GM12878 (cell line): ENCODE measurements around the gene TRAK2. TPM values are rescaled to one million over a fixed set of nuclear protein-coding genes. Genes with fewer than 3 reads are reported as not detected.

Source experiments
- ATAC-seq: fragments of 200-7000 bp; cut with Tn5 transposase; 3 replicates; pipeline ENCODE4 v1.9.1; 2020; ENCODE audit warnings: mild to moderate bottlenecking, moderate library complexity
- BruUV-seq: library from RNA; stranded (reverse); fragments of 400-500 nt; replicated peaks from 2 replicates; lab custom pipeline; 2021; lab: Mats Ljungman, UMichigan
- CTCF ChIA-PET: fragments of 300-600 bp; sonication (Branson Sonifier 250); formaldehyde crosslinking; extraction: SDS; loops from one replicate; lab custom pipeline; 2021; ENCODE audit warnings: inconsistent platforms; lab: Yijun Ruan, JAX
- POLR2A ChIA-PET: fragments of 350-600 bp; formaldehyde crosslinking; extraction: SDS; loops from one replicate; lab custom pipeline; 2021; ENCODE audit warnings: inconsistent platforms; lab: Charles Lee
- RAD21 ChIA-PET: fragments of 300-600 bp; sonication (Branson Sonifier 250); formaldehyde crosslinking; loops from one replicate; lab custom pipeline; 2023; ENCODE audit warnings: antibody characterized with exemption; ENCODE audit not compliant: unreplicated experiment; lab: Charles Lee
- SMC1A ChIA-PET: fragments of 300-600 bp; sonication (Branson Sonifier 250); formaldehyde crosslinking; loops from one replicate; lab custom pipeline; 2023; ENCODE audit not compliant: unreplicated experiment, uncharacterized antibody; lab: Charles Lee
- DNase-seq: peaks from one replicate; pipeline ENCODE4 v3.0.0-alpha.2; 2011; ENCODE audit warnings: low read depth, low spot score
- FAIRE-seq: peaks from 3 replicates; lab custom pipeline; 2011; peaks lifted over from hg19 to GRCh38; lab: Jason Lieb, UNC
- H2AFZ ChIP-seq: 2 replicates; pipeline ENCODE4 v1.6.0; 2011; ENCODE audit warnings: low read depth, low read length, control low read depth; ENCODE audit not compliant: control insufficient read depth
- H3K27ac ChIP-seq: 2 replicates; pipeline ENCODE4 v1.5.1; 2011; ENCODE audit warnings: control low read depth; ENCODE audit not compliant: control insufficient read depth, insufficient read depth
- H3K27me3 ChIP-seq, 2 experiments: replicated peaks in 1 of 2; 2 replicates each; pipeline versions ENCODE4 v1.6.0 to v1.6.1; 2011; ENCODE audit warnings: low read length in 1 of 2; ENCODE audit not compliant: control insufficient read depth in 2 of 2, insufficient read depth in 2 of 2
- H3K36me3 ChIP-seq, 2 experiments: 2 replicates each; pipeline ENCODE4 v1.5.1; 2011; ENCODE audit warnings: low read length in 1 of 2; ENCODE audit not compliant: control insufficient read depth in 2 of 2, insufficient read depth in 2 of 2
- H3K4me1 ChIP-seq: 2 replicates; pipeline ENCODE4 v1.6.1; 2011; ENCODE audit warnings: mild to moderate bottlenecking, low read length, moderate library complexity, mixed read lengths; ENCODE audit not compliant: control insufficient read depth, insufficient read depth
- H3K4me2 ChIP-seq: 2 replicates; pipeline ENCODE4 v1.6.0; 2011; ENCODE audit warnings: control low read depth; ENCODE audit not compliant: control insufficient read depth, insufficient read depth
- H3K4me3 ChIP-seq: fragments of 200-600 bp; sonication (generic); 2 replicates; pipeline ENCODE4 v1.5.1; 2016
- H3K79me2 ChIP-seq: 2 replicates; pipeline ENCODE4 v1.6.0; 2011; ENCODE audit warnings: low read length; ENCODE audit not compliant: control insufficient read depth, insufficient read depth
- H3K9ac ChIP-seq: 2 replicates; pipeline ENCODE4 v1.8.0; 2011; ENCODE audit warnings: low read length, control low read depth, mixed read lengths; ENCODE audit not compliant: control insufficient read depth, insufficient read depth
- H3K9me3 ChIP-seq: replicated peaks from 3 replicates; pipeline ENCODE4 v1.5.1; 2011; ENCODE audit warnings: mild to moderate bottlenecking, low read length; ENCODE audit not compliant: control insufficient read depth, insufficient read depth
- H4K20me1 ChIP-seq: 2 replicates; pipeline ENCODE4 v1.6.0; 2011; ENCODE audit not compliant: control insufficient read depth, insufficient read depth
- CREB1 ChIP-seq: IDR thresholded peaks from 2 replicates; pipeline ENCODE4 v1.6.1; 2012; ENCODE audit warnings: low read depth, mild to moderate bottlenecking, inconsistent platforms
- ELK1 ChIP-seq: IDR thresholded peaks from 2 replicates; pipeline ENCODE4 v1.6.1; 2012; ENCODE audit warnings: low read depth, low read length, improper control_type of control experiment
- FOXK2 ChIP-seq: fragments of 450-650 bp; IDR thresholded peaks from 2 replicates; pipeline ENCODE4 v1.6.1; 2017; ENCODE audit warnings: mild to moderate bottlenecking, moderate library complexity
- JUND ChIP-seq: IDR thresholded peaks from 2 replicates; pipeline ENCODE4 v1.6.1; 2012; ENCODE audit warnings: low read depth, mild to moderate bottlenecking, low read length, improper control_type of control experiment, moderate library complexity
- LARP7 ChIP-seq: fragments of 450-650 bp; IDR thresholded peaks from 2 replicates; pipeline ENCODE4 v1.6.1; 2017; ENCODE audit warnings: mild to moderate bottlenecking
- MEF2B ChIP-seq: fragments of 450-650 bp; IDR thresholded peaks from 2 replicates; pipeline ENCODE4 v1.6.1; 2018; ENCODE audit warnings: mild to moderate bottlenecking, moderate library complexity; ENCODE audit not compliant: partially characterized antibody, poor library complexity, severe bottlenecking
- NR2C1 ChIP-seq: fragments of 450-650 bp; IDR thresholded peaks from 2 replicates; pipeline ENCODE4 v1.6.1; 2017; ENCODE audit warnings: antibody characterized with exemption, mild to moderate bottlenecking, moderate library complexity
- NRF1 ChIP-seq: conservative IDR thresholded peaks from 2 replicates; pipeline ENCODE4 v1.6.1; 2011; ENCODE audit warnings: mild to moderate bottlenecking, low read depth, low read length, improper control_type of control experiment
- PBX3 ChIP-seq: IDR thresholded peaks from 2 replicates; pipeline ENCODE4 v1.6.1; 2011; ENCODE audit warnings: mild to moderate bottlenecking, low read depth, low read length, moderate library complexity; ENCODE audit not compliant: insufficient replicate concordance
- RAD21 ChIP-seq: IDR thresholded peaks from 2 replicates; pipeline ENCODE4 v1.6.1; 2011; ENCODE audit warnings: mild to moderate bottlenecking, low read depth, low read length, moderate library complexity; ENCODE audit not compliant: insufficient read depth
- RAD51 ChIP-seq: fragments of 450-650 bp; IDR thresholded peaks from 2 replicates; pipeline ENCODE4 v1.6.1; 2016; ENCODE audit warnings: moderate library complexity, mild to moderate bottlenecking, inconsistent platforms
- RUNX3 ChIP-seq: IDR thresholded peaks from 2 replicates; pipeline ENCODE4 v1.6.1; 2012; ENCODE audit warnings: low read length, inconsistent platforms
- SMAD5 ChIP-seq: IDR thresholded peaks from 2 replicates; pipeline ENCODE4 v1.6.1; 2016; ENCODE audit warnings: antibody characterized with exemption, low read depth
- SREBF2 ChIP-seq: IDR thresholded peaks from 2 replicates; pipeline ENCODE4 v1.6.1; 2012; ENCODE audit warnings: mild to moderate bottlenecking, low read length
- STAT3 ChIP-seq: IDR thresholded peaks from 2 replicates; pipeline ENCODE4 v1.6.1; 2011; ENCODE audit warnings: low read depth, low read length, improper control_type of control experiment
- YY1 ChIP-seq: IDR thresholded peaks from 2 replicates; pipeline ENCODE4 v1.6.1; 2011; ENCODE audit warnings: low read depth, mild to moderate bottlenecking, low read length
- ZNF207 ChIP-seq: fragments of 450-650 bp; IDR thresholded peaks from 2 replicates; pipeline ENCODE4 v1.6.1; 2014; ENCODE audit warnings: antibody characterized with exemption, mild to moderate bottlenecking, borderline replicate concordance
- ZNF384 ChIP-seq: IDR thresholded peaks from 2 replicates; pipeline ENCODE4 v1.6.1; 2012; ENCODE audit warnings: low read depth, mild to moderate bottlenecking, low read length, improper control_type of control experiment, borderline replicate concordance
- ZSCAN29 ChIP-seq: fragments of 450-650 bp; IDR thresholded peaks from 2 replicates; pipeline ENCODE4 v1.6.1; 2017; ENCODE audit warnings: mild to moderate bottlenecking, moderate library complexity
- WGBS: methylation state at CpG from one replicate; pipeline ENCODE4 v1.1.6; 2016; ENCODE audit warnings: low lambda C conversion rate; ENCODE audit not compliant: insufficient replicate concordance, insufficient coverage; ENCODE audit errors: missing lambda C conversion rate; 5-methylcytosine and 5-hydroxymethylcytosine counted together
- in situ Hi-C: fragments of 300-500 bp; cut with MboI; formaldehyde crosslinking; loops from 9 replicates; pipeline ENCODE4 v1.14.3; 2018; ENCODE audit warnings: mixed read lengths
- intact Hi-C: fragments of 100-400 bp; cut with micrococcal nuclease; formaldehyde crosslinking; loops from one replicate; pipeline ENCODE4 v1.14.2; 2022; ENCODE audit not compliant: unreplicated experiment
- polyA plus RNA-seq, 11 experiments: library from polyadenylated mRNA; depleted of rRNA in 4 of 11; unstranded in 6 of 11; stranded (reverse) in 5 of 11; fragments of >200 nt; fragmentation: Nextera tagmentation in 4 of 11; fragmentation: Illumina TruSeq in 1 of 11; extraction: Ambion mirVana in 4 of 11; extraction: Trizol in 1 of 11; gene quantifications; 1 replicate in 1 of 11; 2 replicates in 10 of 11; pipeline versions ENCODE4 v1.2.1 to v1.2.3, GENCODE V29; 2011 to 2016; ENCODE audit warnings: inconsistent platforms in 2 of 11, missing spikeins in 2 of 11, low read depth in 1 of 11
- total RNA-seq, 4 experiments: library from RNA; depleted of rRNA in 3 of 4; stranded (reverse); fragments of >200 nt in 3 of 4; fragmentation: Illumina TruSeq in 1 of 4; extraction: Trizol in 1 of 4; gene quantifications; 2 replicates each; pipeline versions ENCODE4 v1.2.1 to v1.2.3, GENCODE V29; 2013 to 2021

TRAK2 gene
- total and polyA plus RNA-seq, 10 of the 15 experiments (the other 5 are each of a cell fraction or from before 2014, with no cell fraction given) = 5.2 to 20.0 (median 11.8) TPM

DNA sequence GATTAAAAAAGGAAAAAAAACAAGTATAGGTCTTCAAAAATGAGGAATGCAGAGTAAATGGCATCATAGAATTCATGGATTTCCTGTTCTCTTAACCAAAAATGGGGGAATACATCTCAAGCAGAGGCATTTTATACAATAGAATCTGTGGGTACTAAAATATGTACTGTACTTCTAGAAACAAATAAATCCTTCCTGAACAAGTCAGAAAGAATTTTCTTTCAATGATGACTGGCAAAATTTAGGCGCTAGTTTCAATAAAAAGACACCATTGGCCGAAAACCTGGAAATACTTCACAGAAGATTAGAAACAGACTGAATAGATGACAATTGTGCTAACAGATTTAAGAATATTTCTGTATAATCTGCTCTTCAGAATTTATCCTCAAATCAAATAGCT, 15.1 kb downstream of the TRAK2 start (continued):
- TF ChIP-seq ZNF207 = no peak

GRCh38 chr2:201433394-201433995, 17.8 kb downstream of the TRAK2 start:
- in situ Hi-C loops = no loop called here
- POLR2A ChIA-PET = interaction anchor here (0.6 to 1.1 kb wide), 2 partner anchors 19 to 69 kb away, joined by 3 read pairs; partner anchors contain the start of gene STRADB
- H3K27ac ChIP-seq = no peak overlapping the region

More at GRCh38 chr2:201433394-201433995, 17.8 kb downstream of the TRAK2 start:
- BruUV-seq = no TSS peak
- TF ChIP-seq CREB1 = no peak
- no peak for TF ChIP-seq RUNX3
- no peak for TF ChIP-seq SMAD5
- TF ChIP-seq LARP7 = no peak
- no peak for TF ChIP-seq FOXK2
- no peak for TF ChIP-seq JUND
- no peak for TF ChIP-seq ZNF384
- no peak for TF ChIP-seq ELK1
- no peak for TF ChIP-seq RAD21
- no peak for TF ChIP-seq ZSCAN29
- TF ChIP-seq STAT3 = no peak
- TF ChIP-seq YY1 = no peak
- TF ChIP-seq NR2C1 = no peak
- TF ChIP-seq NRF1 = no peak
- no peak for TF ChIP-seq RAD51
- no peak for TF ChIP-seq MEF2B
- TF ChIP-seq SREBF2 = no peak
- TF ChIP-seq PBX3 = no peak
- Histone ChIP-seq H3K4me3 (no peak overlapping the region), H3K27me3 (no peaks in the 10 kb centered on the region), H3K9me3 (no peaks in the 10 kb centered on the region; the same call in 2 of the 3 replicates), H3K36me3 (no peaks in the 10 kb centered on the region), H3K4me1 (no peaks in the 10 kb centered on the region), H4K20me1 (no peaks in the 10 kb centered on the region), H3K9ac (no peak overlapping the region), H3K4me2 (no peak overlapping the region), H3K79me2 (no peaks in the 10 kb centered on the region; the same call in 1 of the 2 replicates), H2AFZ (no peak overlapping the region)
- FAIRE-seq = no peak
- ChIA-PET CTCF (no interaction called here), SMC1A (interaction anchor here (1.2 kb wide), 1 partner anchor 19 kb away, joined by 3 read pairs; no protein-coding TSS in a partner anchor), RAD21 (no interaction called here)
- no peak for DNase-seq
- ATAC-seq = no peak
- WGBS = 87% methylated on average over 11 of the region's 11 CpGs
- intact Hi-C loops = no loop called here
